ENCODE data around the gene KMT5B.

KMT5B gene

DNA sequence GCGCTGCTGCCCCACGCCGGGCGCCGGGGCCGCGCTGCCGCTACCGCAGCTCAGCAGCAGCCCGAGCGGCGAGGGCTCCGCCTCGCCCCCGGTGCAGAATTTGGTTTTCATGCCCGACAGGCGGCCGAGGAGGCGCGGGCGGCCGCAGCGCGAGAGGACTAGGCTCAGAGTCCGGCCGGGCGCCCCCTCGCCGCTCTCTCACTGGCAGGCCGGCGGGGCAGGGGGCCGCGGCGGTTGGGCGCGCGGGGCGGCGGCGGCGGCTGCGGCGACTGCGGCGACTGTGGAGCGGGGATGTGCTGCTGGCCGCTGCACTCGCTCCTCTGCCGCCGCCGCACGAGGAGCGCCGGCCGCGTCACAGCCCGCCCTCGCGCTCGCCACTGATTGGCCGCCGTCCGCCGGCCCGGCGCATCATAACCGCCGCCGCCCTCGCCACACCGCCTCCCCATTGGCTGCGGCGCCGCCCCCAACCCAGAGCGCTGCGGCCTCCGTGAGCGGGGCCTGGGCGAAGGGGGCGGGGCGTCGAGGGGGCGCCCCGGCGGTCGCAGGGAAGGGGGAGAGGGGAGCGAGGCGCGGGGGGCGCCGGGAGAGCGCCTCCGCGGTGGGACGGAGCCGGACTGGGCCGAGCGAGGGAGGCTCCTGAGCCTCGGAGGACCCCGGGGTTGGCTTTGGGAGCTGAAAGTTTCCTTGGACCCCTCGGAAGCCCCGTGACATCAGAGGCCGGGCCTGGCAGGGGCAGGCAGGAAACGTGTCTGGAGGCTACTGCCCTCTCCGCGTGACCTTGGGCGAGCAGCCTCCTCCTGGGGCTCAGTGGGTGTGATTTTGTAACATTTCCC, 91.8 kb downstream of the KMT5B start, which contains the start of gene CHKA (continued):
- TF ChIP-seq, protein P1, sequence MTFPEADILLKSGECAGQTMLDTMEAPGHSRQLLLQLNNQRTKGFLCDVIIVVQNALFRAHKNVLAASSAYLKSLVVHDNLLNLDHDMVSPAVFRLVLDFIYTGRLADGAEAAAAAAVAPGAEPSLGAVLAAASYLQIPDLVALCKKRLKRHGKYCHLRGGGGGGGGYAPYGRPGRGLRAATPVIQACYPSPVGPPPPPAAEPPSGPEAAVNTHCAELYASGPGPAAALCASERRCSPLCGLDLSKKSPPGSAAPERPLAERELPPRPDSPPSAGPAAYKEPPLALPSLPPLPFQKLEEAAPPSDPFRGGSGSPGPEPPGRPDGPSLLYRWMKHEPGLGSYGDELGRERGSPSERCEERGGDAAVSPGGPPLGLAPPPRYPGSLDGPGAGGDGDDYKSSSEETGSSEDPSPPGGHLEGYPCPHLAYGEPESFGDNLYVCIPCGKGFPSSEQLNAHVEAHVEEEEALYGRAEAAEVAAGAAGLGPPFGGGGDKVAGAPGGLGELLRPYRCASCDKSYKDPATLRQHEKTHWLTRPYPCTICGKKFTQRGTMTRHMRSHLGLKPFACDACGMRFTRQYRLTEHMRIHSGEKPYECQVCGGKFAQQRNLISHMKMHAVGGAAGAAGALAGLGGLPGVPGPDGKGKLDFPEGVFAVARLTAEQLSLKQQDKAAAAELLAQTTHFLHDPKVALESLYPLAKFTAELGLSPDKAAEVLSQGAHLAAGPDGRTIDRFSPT (tag by site-specific recombination; IDR thresholded peaks at IDR 0.05): no peak
- TF ChIP-seq OSR2 (tag by site-specific recombination; IDR thresholded peaks at IDR 0.05) (no peak), ZNF184 (tag by site-specific recombination; IDR thresholded peaks at IDR 0.05) (no peak), ZNF791 (tag by site-specific recombination; IDR thresholded peaks at IDR 0.05) (no peak), ZNF24 (tag by site-specific recombination; IDR thresholded peaks at IDR 0.05) (no peak), TRIM28 (IDR thresholded peaks at IDR 0.05; ENCODE audit: borderline replicate concordance, low read length) (no peak), ZNF777 (tag by site-specific recombination; IDR thresholded peaks at IDR 0.05; ENCODE audit: borderline replicate concordance) (no peak), ZNF776 (tag by site-specific recombination; IDR thresholded peaks at IDR 0.05; ENCODE audit: borderline replicate concordance) (no peak), SP7 (tag by site-specific recombination; IDR thresholded peaks at IDR 0.05) (no peak), ZNF585B (tag by site-specific recombination; IDR thresholded peaks at IDR 0.05) (no peak), ZNF132 (tag by site-specific recombination; IDR thresholded peaks at IDR 0.05; ENCODE audit: borderline replicate concordance) (no peak), ZNF138 (tag by site-specific recombination; IDR thresholded peaks at IDR 0.05; ENCODE audit: borderline replicate concordance) (no peak), ZNF701 (tag by site-specific recombination; IDR thresholded peaks at IDR 0.05) (no peak), ZNF501 (tag by site-specific recombination; IDR thresholded peaks at IDR 0.05) (no peak), ZNF530 (tag by site-specific recombination; IDR thresholded peaks at IDR 0.05; ENCODE audit: low read depth) (no peak), ZFP69B (tag by site-specific recombination; IDR thresholded peaks at IDR 0.05) (no peak), SP3 (tag by site-specific recombination; IDR thresholded peaks at IDR 0.05) (peak; percentile 39; the same call in 1 of the 2 replicates), ZNF747 (tag by site-specific recombination; IDR thresholded peaks at IDR 0.05) (no peak)
- TF ChIP-seq, protein P2, sequence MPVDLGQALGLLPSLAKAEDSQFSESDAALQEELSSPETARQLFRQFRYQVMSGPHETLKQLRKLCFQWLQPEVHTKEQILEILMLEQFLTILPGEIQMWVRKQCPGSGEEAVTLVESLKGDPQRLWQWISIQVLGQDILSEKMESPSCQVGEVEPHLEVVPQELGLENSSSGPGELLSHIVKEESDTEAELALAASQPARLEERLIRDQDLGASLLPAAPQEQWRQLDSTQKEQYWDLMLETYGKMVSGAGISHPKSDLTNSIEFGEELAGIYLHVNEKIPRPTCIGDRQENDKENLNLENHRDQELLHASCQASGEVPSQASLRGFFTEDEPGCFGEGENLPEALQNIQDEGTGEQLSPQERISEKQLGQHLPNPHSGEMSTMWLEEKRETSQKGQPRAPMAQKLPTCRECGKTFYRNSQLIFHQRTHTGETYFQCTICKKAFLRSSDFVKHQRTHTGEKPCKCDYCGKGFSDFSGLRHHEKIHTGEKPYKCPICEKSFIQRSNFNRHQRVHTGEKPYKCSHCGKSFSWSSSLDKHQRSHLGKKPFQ (tag by site-specific recombination; IDR thresholded peaks at IDR 0.05): no peak
- TF ChIP-seq, protein P3, sequence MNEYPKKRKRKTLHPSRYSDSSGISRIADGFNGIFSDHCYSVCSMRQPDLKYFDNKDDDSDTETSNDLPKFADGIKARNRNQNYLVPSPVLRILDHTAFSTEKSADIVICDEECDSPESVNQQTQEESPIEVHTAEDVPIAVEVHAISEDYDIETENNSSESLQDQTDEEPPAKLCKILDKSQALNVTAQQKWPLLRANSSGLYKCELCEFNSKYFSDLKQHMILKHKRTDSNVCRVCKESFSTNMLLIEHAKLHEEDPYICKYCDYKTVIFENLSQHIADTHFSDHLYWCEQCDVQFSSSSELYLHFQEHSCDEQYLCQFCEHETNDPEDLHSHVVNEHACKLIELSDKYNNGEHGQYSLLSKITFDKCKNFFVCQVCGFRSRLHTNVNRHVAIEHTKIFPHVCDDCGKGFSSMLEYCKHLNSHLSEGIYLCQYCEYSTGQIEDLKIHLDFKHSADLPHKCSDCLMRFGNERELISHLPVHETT (tag by site-specific recombination; IDR thresholded peaks at IDR 0.05): no peak
- TF ChIP-seq, protein P4, sequence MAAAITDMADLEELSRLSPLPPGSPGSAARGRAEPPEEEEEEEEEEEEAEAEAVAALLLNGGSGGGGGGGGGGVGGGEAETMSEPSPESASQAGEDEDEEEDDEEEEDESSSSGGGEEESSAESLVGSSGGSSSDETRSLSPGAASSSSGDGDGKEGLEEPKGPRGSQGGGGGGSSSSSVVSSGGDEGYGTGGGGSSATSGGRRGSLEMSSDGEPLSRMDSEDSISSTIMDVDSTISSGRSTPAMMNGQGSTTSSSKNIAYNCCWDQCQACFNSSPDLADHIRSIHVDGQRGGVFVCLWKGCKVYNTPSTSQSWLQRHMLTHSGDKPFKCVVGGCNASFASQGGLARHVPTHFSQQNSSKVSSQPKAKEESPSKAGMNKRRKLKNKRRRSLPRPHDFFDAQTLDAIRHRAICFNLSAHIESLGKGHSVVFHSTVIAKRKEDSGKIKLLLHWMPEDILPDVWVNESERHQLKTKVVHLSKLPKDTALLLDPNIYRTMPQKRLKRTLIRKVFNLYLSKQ (tag by site-specific recombination; IDR thresholded peaks at IDR 0.05; ENCODE audit: borderline replicate concordance): no peak
- TF ChIP-seq, protein P5, sequence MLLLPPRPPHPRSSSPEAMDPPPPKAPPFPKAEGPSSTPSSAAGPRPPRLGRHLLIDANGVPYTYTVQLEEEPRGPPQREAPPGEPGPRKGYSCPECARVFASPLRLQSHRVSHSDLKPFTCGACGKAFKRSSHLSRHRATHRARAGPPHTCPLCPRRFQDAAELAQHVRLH (tag by site-specific recombination; IDR thresholded peaks at IDR 0.05): no peak
- TF ChIP-seq, protein P6, sequence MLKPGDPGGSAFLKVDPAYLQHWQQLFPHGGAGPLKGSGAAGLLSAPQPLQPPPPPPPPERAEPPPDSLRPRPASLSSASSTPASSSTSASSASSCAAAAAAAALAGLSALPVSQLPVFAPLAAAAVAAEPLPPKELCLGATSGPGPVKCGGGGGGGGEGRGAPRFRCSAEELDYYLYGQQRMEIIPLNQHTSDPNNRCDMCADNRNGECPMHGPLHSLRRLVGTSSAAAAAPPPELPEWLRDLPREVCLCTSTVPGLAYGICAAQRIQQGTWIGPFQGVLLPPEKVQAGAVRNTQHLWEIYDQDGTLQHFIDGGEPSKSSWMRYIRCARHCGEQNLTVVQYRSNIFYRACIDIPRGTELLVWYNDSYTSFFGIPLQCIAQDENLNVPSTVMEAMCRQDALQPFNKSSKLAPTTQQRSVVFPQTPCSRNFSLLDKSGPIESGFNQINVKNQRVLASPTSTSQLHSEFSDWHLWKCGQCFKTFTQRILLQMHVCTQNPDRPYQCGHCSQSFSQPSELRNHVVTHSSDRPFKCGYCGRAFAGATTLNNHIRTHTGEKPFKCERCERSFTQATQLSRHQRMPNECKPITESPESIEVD (tag by site-specific recombination; IDR thresholded peaks at IDR 0.05): no peak

Data from HEK293 (cell line).